GM20000 (cell line): ENCODE data around the gene SYPL1.

Experiments used
- DNase-seq: peaks from one replicate; pipeline ENCODE4 v3.0.0; 2012; ENCODE audit warnings: low spot score
- TF ChIP-seq, protein P1 (sequence below): IDR thresholded peaks from 2 replicates; pipeline ENCODE4 v1.5.1; 2012; ENCODE audit warnings: mild to moderate bottlenecking, control low read depth; ENCODE audit errors: extremely low read depth, missing control alignments

SYPL1 gene

DNA sequence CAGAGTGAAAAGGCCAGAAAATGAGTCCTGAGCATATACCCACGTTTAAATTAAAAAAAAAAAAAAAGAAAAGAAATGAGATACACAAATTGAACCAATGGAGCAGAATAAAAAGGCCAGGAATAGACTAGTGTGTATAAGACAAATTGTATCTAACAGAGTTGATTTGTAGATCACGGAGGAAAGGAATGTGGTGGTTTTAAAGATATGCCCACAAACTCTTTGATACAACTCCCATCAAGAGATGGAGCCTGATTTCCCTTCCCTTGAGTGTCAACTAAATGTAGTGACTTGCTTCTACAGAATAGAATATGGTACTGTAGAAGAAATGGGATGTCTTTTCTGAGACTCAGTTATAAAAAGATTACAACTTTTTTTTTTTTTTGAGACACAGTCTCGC, 10.4 kb downstream of the SYPL1 start:
- no peak for DNase-seq

DNA sequence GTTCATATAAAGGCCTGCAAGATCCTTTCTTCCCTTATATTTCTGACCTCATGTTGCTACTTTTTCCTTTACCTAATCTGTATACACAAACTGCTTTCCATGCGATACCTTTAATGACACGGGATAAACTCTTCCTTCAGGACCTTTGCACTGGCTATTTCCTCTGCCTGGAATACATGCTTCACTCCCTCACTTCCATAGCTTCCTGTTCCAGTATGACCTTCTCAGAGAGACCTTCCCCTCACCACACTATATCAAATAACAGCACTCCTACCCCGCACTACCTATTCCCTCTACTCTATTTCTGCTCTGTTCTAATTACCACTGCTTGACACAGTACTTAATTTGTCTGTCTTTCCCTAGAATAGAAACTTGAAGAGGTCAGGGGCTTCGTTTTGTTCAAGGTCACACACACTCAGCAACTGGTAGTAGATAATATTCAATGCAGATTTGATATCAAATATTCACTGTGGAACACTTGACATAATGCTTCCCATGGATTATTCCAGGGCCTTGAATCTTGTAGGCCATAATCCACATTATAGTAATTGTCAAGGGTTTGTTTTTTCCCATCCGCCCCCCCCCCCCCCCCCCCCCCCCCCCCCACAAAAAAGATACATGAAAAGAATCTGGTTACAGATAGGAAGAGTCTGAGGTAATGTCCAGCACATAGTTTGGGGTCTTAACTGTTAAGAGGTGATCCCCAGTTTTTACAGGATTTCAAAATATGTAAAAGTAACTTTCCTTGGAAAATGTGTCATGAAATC, 11.1 kb downstream of the SYPL1 start:
- TF ChIP-seq, protein P1, sequence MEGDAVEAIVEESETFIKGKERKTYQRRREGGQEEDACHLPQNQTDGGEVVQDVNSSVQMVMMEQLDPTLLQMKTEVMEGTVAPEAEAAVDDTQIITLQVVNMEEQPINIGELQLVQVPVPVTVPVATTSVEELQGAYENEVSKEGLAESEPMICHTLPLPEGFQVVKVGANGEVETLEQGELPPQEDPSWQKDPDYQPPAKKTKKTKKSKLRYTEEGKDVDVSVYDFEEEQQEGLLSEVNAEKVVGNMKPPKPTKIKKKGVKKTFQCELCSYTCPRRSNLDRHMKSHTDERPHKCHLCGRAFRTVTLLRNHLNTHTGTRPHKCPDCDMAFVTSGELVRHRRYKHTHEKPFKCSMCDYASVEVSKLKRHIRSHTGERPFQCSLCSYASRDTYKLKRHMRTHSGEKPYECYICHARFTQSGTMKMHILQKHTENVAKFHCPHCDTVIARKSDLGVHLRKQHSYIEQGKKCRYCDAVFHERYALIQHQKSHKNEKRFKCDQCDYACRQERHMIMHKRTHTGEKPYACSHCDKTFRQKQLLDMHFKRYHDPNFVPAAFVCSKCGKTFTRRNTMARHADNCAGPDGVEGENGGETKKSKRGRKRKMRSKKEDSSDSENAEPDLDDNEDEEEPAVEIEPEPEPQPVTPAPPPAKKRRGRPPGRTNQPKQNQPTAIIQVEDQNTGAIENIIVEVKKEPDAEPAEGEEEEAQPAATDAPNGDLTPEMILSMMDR, result no peak
- DNase-seq, result no peak

More for the DNA sequence above, 10.4 kb downstream of the SYPL1 start:
- TF ChIP-seq, protein P1, result no peak

DNA sequence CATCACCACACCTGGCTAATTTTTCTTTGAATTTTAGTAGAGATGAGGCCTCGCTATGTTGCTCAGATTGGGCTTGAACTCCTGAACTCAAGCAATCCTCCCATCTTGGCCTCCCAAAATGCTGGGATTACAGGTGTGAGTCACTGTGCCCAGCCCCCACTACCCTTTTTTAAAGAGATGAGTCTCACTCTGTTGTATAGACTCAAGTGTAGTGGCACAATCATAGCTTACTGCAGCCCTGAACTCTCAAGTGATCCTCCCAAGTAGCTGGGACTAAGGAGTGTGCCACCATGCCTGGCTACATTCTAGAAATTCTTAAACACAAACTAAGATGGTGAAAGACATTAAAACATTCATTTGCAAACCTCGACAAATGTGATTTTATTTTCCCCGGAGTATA, 12.6 kb downstream of the SYPL1 start:
- TF ChIP-seq, protein P1, result no peak

DNA sequence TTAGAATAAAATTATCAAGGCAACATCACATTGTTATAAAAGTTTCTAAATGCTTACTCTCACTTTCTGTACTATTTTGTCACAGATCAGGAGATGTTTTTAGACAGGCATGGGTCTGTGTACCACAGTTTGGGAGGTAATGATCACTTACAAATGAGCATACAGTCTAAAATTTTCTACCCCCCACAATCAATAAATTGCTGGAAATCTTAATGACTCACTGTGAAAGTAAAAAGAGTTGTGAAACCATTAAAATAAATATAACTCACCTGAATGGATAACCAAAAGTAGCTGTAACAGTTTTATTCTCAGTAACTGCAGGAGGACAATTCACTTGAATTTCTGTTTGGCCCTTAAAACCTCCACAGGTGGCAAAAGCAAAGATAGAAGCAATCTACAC, 13.2 kb downstream of the SYPL1 start:
- TF ChIP-seq, protein P1, result no peak
- DNase-seq, result no peak

More for the DNA sequence above, 12.6 kb downstream of the SYPL1 start:
- DNase-seq, result no peak

DNA sequence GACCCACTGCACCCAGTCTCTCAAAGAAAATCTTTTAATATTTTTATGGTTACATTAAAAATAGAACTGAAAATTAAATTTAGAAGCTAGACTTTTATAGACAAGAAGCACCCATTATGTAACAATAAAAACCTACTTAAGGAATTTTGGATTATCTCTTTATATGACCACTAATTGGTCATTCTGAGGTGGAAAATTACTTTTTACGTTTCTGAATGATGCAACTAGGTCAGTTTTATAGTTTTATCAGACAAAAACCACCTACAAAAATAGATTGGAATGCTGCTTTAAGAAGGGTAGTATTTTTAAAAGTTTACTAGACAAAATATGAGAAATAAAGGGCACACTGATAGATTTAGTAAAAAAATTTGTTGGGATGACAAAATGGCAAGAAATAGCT, 16.5 kb downstream of the SYPL1 start:
- no peak for DNase-seq
- TF ChIP-seq, protein P1, result no peak

DNA sequence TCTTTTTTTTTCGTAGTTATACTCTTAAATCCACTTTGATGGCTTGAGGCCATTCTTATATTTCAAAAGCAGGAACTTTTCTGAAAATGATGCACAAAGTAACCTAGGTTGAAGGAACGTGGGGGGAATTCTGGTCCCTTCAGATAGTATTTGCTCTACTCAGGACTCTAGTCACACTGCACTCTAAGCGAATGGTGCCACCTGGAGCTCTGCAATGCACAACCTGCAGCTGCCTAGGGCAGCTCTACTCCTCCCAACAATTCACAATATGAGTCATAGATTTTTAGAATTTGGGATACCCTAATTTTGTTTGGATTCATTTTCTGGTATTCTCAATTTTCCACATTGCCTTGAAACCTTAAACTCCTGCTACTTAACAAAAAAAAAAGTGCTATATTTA, 17.3 kb downstream of the SYPL1 start:
- TF ChIP-seq, protein P1, result no peak
- no peak for DNase-seq

DNA sequence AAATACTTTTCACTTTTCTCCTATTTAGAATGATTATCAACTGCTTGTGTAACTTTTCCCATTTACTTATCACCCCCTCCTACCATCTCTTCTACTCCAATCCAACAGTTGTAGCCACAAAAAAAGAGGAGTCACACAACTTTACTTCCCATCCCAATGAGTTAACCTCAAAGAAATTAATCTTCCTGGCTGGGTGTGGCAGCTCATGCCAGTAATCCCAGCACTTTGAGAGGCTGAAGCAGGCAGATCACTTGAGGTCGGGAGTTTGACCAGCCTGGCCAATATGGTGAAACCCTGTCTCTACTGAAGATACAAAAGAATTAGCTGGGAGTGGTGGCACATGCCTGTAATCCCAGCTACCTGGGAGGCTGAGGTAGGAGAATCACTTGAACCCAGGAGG, 19.9 kb downstream of the SYPL1 start:
- TF ChIP-seq, protein P1, result no peak
- no peak for DNase-seq
